Psoas muscle (tissue), 8 donors: Measurements from ENCODE around the gene BNIP5. TPM values are rescaled to one million over a fixed set of nuclear protein-coding genes. Genes with fewer than 3 reads are reported as not detected.

ENCODE experiments used
- ATAC-seq, 4 donors: fragments of 200-7000 bp; cut with Tn5 transposase; one replicate each; pipeline ENCODE4 v1.9.1; 2020; ENCODE audit warnings: moderate library complexity in 3 of 4, mild to moderate bottlenecking in 2 of 4
- DNase-seq, 2 donors: peaks; one replicate each; pipeline ENCODE4 v3.0.0-alpha.2; 2020
- H3K27ac ChIP-seq: fragments of 200-600 bp; one replicate; pipeline ENCODE4 v1.8.0; 2022
- H3K27me3 ChIP-seq, 3 donors: fragments of 200-600 bp in 1 of 3; one replicate each; pipeline versions ENCODE4 v1.6.1 to v1.8.0; 2013 to 2022; ENCODE audit warnings: low read length in 2 of 3, mild to moderate bottlenecking in 2 of 3, moderate library complexity in 1 of 3; ENCODE audit not compliant: insufficient read depth in 3 of 3
- H3K36me3 ChIP-seq, 2 donors: fragments of 200-600 bp in 1 of 2; one replicate each; pipeline versions ENCODE4 v1.6.1 to v1.8.0; 2013 to 2022; ENCODE audit warnings: low read depth in 1 of 2, mild to moderate bottlenecking in 1 of 2, moderate library complexity in 1 of 2; ENCODE audit not compliant: insufficient read depth in 1 of 2
- H3K4me1 ChIP-seq: fragments of 200-600 bp; one replicate; pipeline ENCODE4 v1.8.0; 2022
- H3K4me3 ChIP-seq: fragments of 200-600 bp; one replicate; pipeline ENCODE4 v1.8.0; 2022; ENCODE audit warnings: mild to moderate bottlenecking
- H3K9me3 ChIP-seq: fragments of 200-600 bp; one replicate; pipeline ENCODE4 v1.8.0; 2022
- CTCF ChIP-seq: fragments of 200-600 bp; IDR thresholded peaks from one replicate; pipeline ENCODE4 v1.8.0; 2022; ENCODE audit warnings: antibody characterized with exemption
- WGBS, 3 donors: extraction: QIAGEN DNeasy Blood & Tissue Kit; methylation state at CpG; one replicate each; pipeline versions ENCODE4 v1.1.6 to v1.1.7; 2013; 5-methylcytosine and 5-hydroxymethylcytosine counted together
- intact Hi-C, 2 donors: fragments of 100-400 bp; cut with DNase I; formaldehyde crosslinking; loops; one replicate each; pipeline versions ENCODE4 v1.11.0 to v1.14.2; 2022
- polyA plus RNA-seq, 3 donors: library from polyadenylated mRNA; stranded (reverse); fragments of 200-250 nt; gene quantifications; one replicate each; pipeline ENCODE4 v1.2.3, GENCODE V29; 2013
- total RNA-seq, 4 donors: library from RNA; stranded (reverse); fragmentation: NEBNext Ultra II Directional in 2 of 4; extraction: Animal tissue kit (Norgen Biotek cat#: 25700) in 2 of 4; gene quantifications; one replicate each; pipeline versions ENCODE4 v1.2.1 to v1.2.4, GENCODE V29; 2021 to 2023
- donor health status: healthy with polysubstance abuse.
- donor health status: DM: no; HTN: no; CAD: no; lungs with moderate emphysema.
- donor health status: Bipolar disorder and iron deficiency.
- donor health status: healthy.
- donor health status: DM: yes; HTN: yes; CAD: no.
- donor health status: DM: no; HTN: no; CAD: no.
- donor health status: DM: no; HTN: no; CAD: no.
- donor health status: DM: yes; HTN: yes; CAD: no.

BNIP5 gene
- total and polyA plus RNA-seq, 7 donors = 0.01 TPM; not detected in 6

GRCh38 chr6:36322591-36322990 is 14.1 kb downstream of the BNIP5 start:
- Histone ChIP-seq H3K4me3 (no peak overlapping the region), H3K36me3 (no peaks in the 10 kb centered on the region), H3K27ac (no peak overlapping the region), H3K9me3 (no peaks in the 10 kb centered on the region), H3K4me1 (no peaks in the 10 kb centered on the region), H3K27me3 (no peaks in the 10 kb centered on the region)
- 87 to 95% (median 92%) methylated on average over 3 of the region's 3 CpGs for WGBS, 3 donors
- intact Hi-C loops = no loop called here
- no peak for ATAC-seq
- TF ChIP-seq CTCF = no peak
- no peak for DNase-seq

GRCh38 chr6:36320475-36320874 is 16.2 kb downstream of the BNIP5 start:
- intact Hi-C loops = no loop called here

GRCh38 chr6:36319821-36320220 is 16.9 kb downstream of the BNIP5 start:
- Histone ChIP-seq H3K4me1 (no peaks in the 10 kb centered on the region), H3K36me3 (no peaks in the 10 kb centered on the region), H3K27me3 (no peaks in the 10 kb centered on the region), H3K9me3 (no peaks in the 10 kb centered on the region), H3K4me3 (no peak overlapping the region), H3K27ac (no peak overlapping the region)
- TF ChIP-seq CTCF = no peak
- no peak for DNase-seq
- intact Hi-C loops = no loop called here
- WGBS, 3 donors = 85 to 92% (median 90%) methylated on average over 2 of the region's 2 CpGs
- no peak for ATAC-seq

More at GRCh38 chr6:36320475-36320874, 16.2 kb downstream of the BNIP5 start:
- ATAC-seq (no peak), DNase-seq (no peak)
- no peaks in the 10 kb centered on the region for H3K4me1 ChIP-seq
- H3K4me3 ChIP-seq = no peak overlapping the region
- no peaks in the 10 kb centered on the region for H3K36me3 ChIP-seq
- no peaks in the 10 kb centered on the region for H3K27me3 ChIP-seq
- TF ChIP-seq CTCF = no peak
- 81 to 85% (median 84%) methylated on average over 11 of the region's 11 CpGs for WGBS, 3 donors
- H3K27ac ChIP-seq = no peak overlapping the region
- H3K9me3 ChIP-seq = no peaks in the 10 kb centered on the region

GRCh38 chr6:36319436-36319762 is 17.3 kb downstream of the BNIP5 start:
- no peaks in the 10 kb centered on the region for H3K9me3 ChIP-seq
- WGBS, 3 donors = 69 to 77% (median 73%) methylated on average over 9 of the region's 9 CpGs
- TF ChIP-seq CTCF = no peak
- intact Hi-C loops = no loop called here
- no peak overlapping the region for H3K4me3 ChIP-seq
- no peaks in the 10 kb centered on the region for H3K27me3 ChIP-seq
- no peak overlapping the region for H3K27ac ChIP-seq
- DNase-seq (no peak), ATAC-seq (no peak)
- no peaks in the 10 kb centered on the region for H3K4me1 ChIP-seq
- H3K36me3 ChIP-seq = no peaks in the 10 kb centered on the region

- H3K27ac ChIP-seq = no peak overlapping the region
- H3K4me1 ChIP-seq = no peaks in the 10 kb centered on the region
- TF ChIP-seq CTCF = no peak
- 67 to 80% (median 80%) methylated on average over 6 of the region's 6 CpGs for WGBS, 3 donors
- ATAC-seq = no peak
- no peaks in the 10 kb centered on the region for H3K36me3 ChIP-seq
- H3K27me3 ChIP-seq = no peaks in the 10 kb centered on the region
- H3K4me3 ChIP-seq = no peak overlapping the region
- no peak for DNase-seq
- intact Hi-C loops = no loop called here
- no peaks in the 10 kb centered on the region for H3K9me3 ChIP-seq
Observed at GRCh38 chr6:36318690-36319435, 17.8 kb downstream of the BNIP5 start.
